ENCODE data around the gene RYR2.

DNA sequence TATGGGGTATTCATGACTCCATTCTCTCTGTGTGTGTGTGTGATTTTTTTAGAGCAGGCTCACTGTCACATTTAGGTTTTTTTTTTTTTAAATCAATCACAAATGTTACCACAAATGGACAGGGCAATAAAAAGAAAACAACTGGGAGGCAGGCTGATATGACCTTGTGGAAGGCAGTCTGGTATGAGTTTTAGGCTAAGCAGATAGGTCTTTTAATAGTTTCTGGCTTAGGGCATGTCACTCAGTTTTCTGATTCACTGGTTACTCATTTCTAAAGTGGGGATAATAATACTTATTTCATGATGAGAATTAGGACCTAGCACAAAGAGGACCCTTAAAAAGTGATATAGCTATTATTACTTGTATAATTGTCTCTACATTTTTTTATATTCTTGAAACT is 278.9 kb downstream of the RYR2 start:
- TF ChIP-seq, protein P1, sequence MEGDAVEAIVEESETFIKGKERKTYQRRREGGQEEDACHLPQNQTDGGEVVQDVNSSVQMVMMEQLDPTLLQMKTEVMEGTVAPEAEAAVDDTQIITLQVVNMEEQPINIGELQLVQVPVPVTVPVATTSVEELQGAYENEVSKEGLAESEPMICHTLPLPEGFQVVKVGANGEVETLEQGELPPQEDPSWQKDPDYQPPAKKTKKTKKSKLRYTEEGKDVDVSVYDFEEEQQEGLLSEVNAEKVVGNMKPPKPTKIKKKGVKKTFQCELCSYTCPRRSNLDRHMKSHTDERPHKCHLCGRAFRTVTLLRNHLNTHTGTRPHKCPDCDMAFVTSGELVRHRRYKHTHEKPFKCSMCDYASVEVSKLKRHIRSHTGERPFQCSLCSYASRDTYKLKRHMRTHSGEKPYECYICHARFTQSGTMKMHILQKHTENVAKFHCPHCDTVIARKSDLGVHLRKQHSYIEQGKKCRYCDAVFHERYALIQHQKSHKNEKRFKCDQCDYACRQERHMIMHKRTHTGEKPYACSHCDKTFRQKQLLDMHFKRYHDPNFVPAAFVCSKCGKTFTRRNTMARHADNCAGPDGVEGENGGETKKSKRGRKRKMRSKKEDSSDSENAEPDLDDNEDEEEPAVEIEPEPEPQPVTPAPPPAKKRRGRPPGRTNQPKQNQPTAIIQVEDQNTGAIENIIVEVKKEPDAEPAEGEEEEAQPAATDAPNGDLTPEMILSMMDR (conservative IDR thresholded peaks at IDR 0.05; ENCODE audit: low read length): no peak
- TF ChIP-seq EZH2phosphoT487 (IDR thresholded peaks at IDR 0.05; ENCODE audit: borderline replicate concordance, low read depth, low read length): no peak
